HG03097 (cell line): Measurements from ENCODE around the gene CEP135.
"Not testable (repeated sequence)": the region's sequence is repeated elsewhere in the genome, so short reads cannot be mapped to it uniquely, and the experiment has no call there.

ENCODE experiments used
- ATAC-seq: cut with Tn5 transposase; IDR thresholded peaks from one replicate; pipeline ENCODE4 v1.9.1; 2021; ENCODE audit not compliant: unreplicated experiment, low FRiP score

The CEP135 gene

DNA sequence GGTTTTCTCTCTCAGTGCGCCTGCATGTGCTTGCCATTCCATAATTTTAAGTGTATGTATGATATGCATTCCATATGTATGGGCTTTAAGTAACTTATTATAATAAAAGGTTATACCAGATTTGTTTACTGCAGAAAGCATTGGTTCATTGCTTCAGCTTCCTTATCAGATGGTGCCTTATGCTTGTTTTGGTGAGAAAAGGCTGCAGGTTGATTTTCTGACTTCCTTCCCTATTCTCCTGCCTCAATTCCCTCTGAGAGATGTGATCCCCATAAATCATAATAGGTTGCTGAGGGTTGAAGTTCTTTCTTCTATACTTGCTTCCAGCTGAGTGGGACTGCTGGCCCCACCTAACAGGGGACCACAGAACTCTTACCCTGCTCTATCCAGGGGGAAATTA is 10.3 kb upstream of the CEP135 start:
- ATAC-seq, result no peak

DNA sequence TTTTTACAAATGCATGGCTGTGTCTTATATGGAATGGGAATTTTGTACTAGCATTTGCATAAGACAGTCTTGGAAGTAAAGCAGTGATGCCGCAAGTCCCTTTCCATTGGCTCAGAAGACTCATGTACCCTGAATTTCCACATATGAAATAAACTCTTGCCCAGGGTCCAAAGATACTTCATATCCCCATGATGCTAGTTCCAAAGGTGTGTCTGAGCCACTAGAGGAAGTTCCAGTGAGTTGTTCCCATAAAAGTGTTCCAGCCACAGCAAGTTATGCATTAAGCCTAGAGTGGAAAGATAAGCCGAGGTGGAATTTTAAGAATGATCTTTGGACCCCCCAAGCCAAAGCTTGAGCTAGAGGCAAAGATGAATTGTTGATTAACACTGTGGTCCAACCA is 9.3 kb upstream of the CEP135 start:
- ATAC-seq, result no peak

DNA sequence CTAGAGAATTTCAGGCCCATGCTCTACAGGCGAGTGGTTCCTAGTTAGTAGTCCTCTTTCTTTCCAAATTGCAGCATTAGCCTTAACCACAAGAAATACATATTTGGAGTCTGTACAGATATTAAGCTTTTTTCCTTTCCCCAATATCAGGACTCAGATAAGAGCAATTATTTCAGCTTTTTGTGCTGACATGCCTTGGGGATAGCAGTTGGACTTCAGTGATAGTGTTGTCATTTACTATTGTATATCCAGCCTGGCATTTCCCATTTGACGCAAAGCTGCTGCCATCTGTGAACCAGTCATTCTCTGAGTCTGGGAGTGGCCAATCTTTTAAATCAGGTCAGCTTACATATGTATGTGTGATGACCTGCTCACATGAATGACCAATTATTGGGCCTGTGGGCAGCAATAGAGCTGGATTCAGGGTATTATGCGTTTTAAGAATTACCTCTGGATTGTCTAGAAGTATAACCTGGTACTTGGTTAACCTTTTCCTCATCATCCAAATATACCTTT is 6.8 kb upstream of the CEP135 start:
- ATAC-seq, result no peak

DNA sequence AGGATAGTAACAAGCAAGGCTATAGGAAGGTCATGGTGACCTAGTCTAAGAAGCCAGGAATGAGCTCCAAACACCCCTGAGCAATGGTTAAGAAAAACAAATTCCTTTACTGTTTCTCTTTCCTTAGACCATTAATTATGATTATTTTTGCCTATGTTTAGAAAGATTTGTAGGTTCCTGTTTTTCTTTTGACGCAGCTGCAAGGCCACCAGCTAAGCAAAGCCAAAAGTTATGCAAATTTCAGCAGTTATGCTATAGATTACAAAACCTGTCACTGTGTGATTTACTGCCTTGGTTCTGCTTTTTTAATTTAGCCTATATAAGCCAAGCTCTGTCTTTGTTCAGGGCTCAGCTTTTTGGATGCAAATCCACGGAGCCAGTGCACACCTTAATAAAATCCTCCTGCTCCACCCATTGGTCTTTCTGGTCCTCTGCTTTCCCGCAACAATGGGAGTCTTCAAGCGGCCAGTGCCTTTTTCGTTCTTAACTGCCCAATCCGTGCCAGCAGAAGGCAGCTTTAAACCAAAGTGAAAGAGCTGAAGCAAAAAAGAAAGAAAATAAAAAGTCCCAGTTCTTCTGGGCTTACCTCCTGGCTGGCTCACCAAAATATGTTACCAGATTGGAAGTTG is 1.4 kb upstream of the CEP135 start:
- peak; percentile 26 for ATAC-seq

DNA sequence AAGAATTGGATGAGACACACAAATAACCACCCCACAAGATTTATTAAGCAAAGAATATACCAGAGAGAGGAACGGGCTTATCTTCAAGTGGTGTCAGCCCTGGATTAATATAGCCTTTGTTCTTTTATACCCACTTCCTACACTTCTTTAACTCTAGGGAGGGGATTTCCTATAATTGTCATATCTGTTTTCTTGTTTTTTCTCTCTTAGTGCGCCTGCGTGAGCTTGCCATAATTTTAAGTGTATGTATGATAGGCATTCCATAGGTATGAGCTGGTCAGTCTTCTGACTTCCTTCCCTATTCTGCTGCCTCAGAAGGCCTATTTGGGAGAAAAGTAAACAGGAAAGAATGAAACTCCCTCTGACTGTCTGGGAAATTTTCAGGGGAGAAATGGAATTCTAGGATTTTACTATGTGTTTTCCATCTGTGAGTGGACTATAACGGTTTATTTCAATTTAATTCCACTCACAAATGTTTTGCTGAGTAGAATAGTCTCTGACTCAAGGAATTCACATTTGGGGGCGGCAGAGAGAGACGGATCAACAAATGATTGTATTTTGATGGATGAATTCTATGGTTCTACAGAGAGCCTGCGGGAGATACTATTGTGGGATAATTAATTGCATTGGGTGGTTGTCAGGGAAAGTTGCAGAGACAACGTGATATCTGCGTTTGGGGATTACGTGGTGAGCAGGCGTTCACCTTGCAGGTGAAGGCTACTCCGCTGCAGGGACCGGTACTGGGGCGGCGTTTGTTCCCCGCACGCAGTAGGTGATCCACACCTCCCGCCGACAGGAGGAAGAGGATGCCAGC is 626 bp upstream of the CEP135 start:
- no peak for ATAC-seq

DNA sequence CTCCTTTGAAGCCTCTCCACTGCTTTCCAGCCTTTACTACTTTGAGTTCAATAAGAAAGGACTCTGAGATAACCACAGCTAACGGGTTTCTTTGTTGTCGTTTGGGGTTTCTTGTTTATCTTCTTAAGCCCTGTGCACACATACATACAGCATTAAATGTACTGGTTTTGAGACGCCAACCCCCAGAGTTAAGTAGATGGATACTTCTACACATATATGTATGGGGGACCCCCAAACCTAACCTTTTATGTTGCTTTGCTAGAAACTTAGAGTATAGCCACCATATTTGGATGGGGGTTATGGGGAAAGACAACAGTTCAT is 697 bp downstream of the CEP135 start:
- no peak for ATAC-seq

DNA sequence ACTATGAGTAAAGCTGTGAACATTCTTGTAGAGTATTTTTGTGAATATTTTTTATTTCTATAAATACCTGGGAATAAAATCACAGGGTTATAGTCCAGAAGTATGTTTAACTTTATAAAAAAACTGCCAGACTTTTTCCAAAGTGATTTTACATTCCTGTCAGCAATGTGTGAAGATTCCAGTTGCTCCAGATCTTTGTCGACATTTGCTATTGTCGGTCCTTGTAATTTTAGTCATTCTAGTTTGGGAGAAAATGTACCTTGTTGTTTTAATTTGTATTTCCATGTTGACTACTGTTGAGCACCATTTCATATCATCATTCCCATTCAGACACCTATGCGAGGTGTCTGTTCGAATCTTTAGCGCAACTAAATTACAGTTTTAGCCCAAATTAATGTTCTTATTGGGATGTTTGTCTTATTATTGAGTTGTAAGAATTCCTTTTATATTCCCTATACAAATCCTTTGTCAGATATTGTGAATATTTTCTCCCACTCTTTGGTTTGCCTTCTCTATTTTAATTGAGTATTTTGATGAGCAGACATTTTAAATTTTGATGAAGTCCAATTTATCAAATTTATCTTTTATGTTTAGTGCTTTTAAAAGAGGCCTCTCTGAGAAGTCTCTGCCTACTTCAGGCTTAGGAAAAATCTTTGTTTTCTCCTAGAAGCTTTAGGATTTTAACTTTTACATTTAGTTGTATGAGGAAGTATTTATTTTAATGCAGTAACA is 2.6 kb downstream of the CEP135 start:
- no peak for ATAC-seq

DNA sequence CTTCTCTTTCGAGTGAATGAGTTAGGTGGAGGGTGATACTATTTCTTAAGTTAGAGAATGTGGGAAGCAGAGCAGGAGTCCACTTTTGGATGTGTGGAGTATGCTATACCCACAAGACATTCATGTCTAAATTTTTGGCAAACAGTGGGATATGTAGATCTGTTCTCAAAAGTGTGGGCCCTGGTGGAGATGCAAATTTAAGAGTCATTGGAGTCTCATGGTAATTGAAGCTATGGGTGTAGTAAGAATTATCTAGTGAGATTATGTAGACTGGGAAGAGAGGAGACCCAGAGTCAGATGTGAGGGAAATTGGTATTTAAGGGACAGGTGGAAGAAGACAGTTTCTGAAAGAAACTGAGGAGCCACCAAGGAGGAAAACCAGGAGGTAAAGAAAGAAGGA is 7.0 kb downstream of the CEP135 start:
- ATAC-seq, result no peak

DNA sequence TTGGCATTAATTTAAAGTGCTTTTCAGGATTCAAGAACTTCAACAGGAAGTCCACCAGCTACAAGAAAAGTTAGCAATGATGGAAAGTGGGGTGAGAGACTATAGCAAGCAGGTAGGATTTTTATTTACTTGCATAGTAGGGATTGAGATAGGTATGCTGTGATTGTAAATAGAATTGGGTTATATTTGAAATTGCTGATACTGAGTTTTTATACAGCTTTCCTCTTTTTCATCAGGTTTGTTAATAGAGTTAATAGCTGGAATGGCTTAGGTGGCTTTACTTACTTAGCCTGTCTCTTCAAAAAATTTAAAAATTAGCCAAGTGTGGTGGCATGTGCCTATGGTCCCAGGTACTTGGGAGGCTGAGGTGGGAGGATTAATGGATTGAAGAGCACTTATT is 10.9 kb downstream of the CEP135 start:
- no peak for ATAC-seq

DNA sequence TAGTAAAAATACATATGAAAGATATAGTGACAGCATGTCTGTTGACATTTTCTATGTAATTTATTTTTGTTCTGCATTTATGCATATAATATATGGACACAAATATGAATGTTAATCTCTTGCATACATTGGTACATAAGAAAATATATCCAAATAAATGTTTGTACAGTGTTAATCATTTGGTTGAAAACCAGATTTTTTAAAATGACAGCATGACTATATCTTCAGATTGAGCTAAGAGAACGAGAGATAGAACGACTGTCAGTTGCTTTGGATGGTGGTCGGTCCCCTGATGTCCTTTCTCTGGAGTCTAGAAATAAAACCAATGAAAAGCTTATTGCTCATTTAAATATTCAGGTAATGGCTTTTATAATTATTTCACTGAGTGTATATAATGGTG is 15.3 kb downstream of the CEP135 start:
- ATAC-seq, result no peak

DNA sequence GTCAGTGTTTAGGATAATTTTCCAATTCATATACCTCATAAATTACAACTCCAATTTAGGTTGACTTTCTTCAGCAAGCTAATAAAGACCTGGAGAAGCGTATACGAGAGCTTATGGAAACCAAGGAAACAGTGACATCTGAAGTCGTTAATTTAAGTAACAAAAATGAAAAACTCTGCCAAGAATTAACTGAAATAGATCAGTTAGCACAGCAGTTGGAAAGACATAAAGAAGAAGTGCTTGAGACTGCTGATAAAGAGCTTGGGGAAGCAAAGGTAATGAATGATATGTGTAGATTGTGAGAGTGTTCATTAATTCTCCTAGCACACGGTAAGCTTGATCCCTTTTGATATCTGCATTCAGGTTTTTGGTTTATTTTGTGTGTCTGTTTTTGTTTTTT is 16.8 kb downstream of the CEP135 start:
- no peak for ATAC-seq

DNA sequence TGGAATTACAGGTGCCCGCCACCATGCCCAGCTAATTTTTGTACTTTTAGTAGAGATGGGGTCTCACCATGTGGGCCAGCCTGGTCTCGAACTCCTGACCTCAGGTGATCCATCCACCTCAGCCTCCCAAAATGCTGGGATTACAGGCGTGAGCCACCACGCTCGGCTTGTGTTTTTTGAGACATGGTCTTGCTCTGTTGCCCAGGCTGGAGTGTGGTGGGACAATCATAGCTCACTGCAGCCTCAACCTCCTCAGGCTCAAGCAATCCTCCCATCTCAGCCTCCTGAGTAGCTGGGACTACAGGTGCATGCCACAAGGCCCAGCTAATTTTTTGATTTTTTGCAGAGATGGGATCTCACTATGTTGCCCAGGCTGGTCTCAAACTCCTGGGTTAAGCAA is 17.6 kb downstream of the CEP135 start:
- ATAC-seq, result not testable (repeated sequence)

DNA sequence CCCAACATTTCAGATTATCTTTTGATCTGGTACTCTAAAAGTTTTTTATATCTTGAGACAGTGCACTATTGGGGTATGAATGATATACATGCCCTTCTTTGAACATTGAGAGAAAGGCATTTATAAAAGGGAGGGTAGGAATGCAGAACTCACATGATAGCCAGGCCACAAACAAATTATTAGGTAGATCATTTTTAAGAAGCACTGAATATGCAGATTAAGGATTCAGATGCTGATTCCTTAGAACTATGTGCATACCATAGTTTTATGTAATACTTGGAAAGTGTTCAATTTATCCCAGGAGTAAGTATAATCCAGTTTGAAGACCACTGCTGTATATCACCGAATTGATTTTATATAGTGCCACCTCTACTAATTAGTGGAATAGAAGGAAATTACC is 18.6 kb downstream of the CEP135 start:
- no peak for ATAC-seq

DNA sequence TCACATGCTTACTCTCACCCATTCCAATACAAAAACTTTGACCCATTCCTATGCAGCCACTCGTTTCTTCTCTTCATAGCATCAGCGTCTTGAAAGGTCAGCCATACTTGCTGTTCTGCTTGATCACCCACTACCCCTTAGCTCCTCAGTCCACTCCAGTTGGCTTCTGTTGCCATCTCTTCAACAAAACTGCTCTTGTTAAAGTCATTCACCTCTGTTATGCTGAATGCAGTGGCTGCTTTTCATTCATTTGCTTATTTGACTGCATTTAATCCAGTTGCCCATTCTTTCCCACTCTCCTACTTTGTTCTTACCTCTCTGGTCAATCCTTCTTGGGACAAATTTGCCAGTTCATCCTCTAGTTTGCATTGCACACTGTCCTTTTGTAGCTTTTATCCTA is 24.9 kb downstream of the CEP135 start:
- ATAC-seq, result no peak

DNA sequence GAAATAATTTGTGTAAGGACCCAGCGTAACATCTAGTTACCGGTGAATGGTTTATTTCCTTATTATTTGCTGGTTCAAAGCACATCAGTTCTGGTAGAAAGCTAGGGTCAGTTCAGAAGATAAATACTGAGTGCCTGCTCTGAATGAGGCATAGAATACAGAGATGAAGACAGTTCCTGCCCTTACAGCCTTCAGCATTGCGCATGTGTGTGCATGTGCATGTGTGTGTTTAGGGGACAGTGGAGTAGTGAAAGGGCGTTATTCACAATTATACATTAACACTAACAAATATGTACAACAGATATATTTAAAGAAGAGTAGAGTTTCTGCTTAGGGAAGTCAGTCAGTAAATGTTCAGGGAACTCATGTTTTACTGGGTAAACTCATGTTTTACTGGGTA is 29.1 kb downstream of the CEP135 start:
- no peak for ATAC-seq

DNA sequence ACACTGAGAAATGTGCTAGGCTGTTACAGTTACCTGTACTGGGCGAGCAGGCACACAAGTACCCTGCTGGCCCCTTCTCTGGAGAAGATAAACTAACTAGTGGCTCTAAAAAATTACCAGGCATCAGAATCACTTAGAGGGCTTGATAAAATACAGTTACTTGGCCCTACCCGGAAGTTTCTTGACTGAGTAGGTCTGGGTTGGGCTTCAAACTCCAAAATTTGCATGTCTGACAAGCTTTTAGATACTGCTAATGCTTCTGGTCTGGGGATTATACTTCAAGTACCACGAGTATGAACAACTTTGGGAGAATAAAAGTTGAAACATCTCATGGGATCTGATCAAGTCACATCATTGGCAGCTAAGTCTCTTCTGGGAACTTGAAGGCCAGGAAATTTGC is 30.8 kb downstream of the CEP135 start:
- ATAC-seq, result no peak

DNA sequence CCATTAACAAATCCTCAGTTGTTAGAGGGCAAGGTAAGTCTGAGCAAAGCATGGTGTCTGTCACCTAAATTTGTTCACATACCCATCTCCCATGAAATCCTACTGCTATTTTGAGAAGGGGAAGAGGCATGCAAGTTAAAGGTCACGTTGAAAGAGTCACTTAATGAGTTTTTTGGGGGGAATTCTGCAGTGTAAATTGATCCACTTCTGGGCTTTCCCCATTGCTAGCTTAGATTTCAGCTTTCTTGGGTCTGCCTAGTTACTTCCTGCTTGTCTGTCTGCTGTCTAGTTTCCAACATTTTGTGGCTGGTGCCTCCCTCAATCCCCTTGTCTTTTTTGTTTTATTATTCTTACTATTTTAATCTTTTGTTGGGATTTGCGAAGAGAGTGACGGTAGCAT is 32.0 kb downstream of the CEP135 start:
- ATAC-seq, result no peak

DNA sequence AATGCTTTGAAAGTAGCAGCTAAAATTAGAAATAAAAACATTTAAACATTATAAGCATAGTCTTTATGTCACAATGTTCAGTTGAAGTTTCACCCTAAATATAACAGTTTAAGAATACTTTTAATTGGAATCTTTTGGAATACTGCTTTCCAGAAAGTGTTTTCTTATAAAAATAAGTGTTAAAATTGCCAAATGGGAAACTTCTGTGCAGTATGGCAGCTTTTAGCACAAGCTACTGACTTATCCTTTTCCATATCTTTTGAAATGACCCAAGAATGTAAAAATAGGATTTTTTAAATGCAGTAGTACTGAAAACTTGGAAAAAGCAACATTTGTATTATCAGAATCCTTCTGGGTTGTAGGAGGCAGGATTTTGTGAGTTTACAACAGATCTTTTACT is 34.2 kb downstream of the CEP135 start:
- no peak for ATAC-seq

DNA sequence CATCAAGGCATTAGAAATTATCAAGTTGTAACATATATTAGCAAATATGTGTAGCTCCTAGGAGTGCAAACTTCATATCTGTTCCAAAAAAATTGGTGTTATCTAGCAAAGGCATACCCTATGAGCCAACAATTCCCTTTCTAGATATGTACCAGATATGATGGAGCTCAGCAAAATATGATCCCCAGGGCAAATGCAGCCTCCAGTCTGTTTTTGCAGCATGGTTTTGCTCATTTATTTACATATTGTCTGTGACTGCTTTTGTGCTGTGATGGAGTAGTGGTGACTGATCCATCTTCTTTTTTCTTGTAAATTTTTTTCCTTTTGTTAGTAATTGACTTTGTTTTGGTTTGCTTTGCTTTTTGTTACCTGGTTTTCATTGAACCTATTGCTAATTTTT is 41.0 kb downstream of the CEP135 start:
- no peak for ATAC-seq

DNA sequence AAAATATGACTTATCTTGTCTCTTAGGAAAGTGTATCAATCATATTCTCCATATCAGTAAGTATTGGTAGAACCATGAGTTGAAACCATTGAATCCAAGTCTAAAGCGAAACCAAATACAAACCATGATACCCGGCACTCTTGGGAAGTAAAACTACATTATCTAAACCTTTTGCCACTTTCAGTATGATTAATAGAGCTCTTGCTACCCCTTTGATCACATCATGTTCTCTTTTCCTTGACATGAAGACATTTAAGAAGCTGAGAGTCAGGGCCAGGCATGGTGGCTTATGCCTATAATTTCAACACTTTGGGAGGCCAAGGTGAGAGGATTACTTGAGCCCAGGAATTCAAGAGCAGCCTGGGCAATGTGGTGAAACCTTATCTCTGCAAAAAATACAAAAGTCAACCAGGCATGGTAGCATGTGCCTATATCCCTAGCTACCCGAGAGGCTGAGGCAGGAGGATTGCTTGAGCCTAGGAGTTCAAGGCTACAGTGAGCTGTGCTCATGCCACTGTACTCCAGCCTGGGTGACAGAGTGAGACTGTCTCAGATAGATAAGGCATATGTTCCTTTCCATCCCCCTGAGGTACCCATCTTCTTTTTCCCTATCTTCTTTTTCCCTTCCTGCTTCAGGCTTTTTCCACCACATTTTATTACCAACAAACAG is 45.4 kb downstream of the CEP135 start:
- no peak for ATAC-seq

DNA sequence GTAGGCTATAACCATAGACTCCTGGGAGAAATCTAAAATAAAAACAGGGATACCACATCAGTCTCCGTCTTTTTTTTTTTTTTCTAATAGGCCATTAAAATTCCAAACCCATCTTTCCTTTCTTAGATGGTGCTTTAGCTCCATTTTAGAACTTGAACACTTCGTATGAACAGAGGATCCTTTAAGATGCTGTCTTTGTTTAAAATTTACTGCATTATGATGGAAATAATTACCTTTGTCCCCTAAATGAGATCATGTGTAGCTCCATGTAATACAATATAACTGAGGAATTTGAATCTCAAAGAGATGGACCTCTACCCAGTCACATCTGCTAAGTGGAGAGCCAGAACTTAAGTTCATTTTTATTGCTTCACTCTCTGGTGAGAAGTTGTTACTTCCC is 47.9 kb downstream of the CEP135 start:
- ATAC-seq, result no peak
